Ureter (tissue), 1 donor: ENCODE results near the gene PLVAP. TPM values are rescaled to one million over a fixed set of nuclear protein-coding genes. Genes with fewer than 3 reads are reported as not detected.
"Not testable (repeated sequence)": the region's sequence is repeated elsewhere in the genome, so short reads cannot be mapped to it uniquely, and the experiment has no call there.

Source experiments
- DNase-seq: peaks from one replicate; pipeline ENCODE4 v3.0.0-alpha.2; 2020; ENCODE audit warnings: low spot score
- total RNA-seq: library from RNA; stranded (reverse); gene quantifications from one replicate; pipeline ENCODE4 v1.2.4, GENCODE V29; 2023
- donor health status: DM: yes; HTN: yes; CAD: no.

Gene PLVAP
- total RNA-seq, 1 donor from 2014 or later, result 159 TPM

- no peak for DNase-seq
These were observed 24.5 kb upstream of the PLVAP start for GRCh38 chr19:17401628-17402027.

DNA sequence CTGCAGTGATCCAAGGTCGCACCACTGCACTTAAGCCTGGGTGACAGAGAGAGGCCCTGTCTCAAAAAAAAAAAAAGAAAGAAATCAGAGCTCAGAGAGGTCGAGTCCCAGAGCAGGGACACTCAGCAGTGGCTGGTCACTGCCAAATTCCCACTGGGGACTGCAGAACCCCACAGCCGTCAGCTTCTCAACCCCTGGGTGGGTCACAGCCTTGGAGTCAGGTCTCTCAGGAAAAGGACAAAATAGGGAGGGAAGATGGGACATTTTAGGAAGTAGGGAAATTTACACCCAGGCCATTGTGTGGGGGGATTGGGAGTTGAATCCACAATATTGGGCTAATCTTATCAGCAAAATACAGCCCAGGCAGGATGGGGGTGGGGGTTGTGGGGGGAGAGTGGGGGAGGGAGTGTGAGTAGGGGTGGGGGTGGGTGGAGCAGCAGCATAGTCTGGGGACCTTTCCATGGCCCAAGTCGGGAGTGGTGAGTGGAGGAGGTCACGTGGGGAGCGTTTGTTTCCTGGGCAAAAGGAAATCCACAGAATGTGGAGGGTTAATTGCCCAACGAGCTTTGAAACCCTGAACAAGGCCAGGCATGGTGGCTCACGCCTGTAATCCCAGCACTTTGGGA is 21.9 kb upstream of the PLVAP start:
- DNase-seq, result no peak

- DNase-seq, result no peak
These were observed 17.8 kb upstream of the PLVAP start for GRCh38 chr19:17394891-17395415.

DNA sequence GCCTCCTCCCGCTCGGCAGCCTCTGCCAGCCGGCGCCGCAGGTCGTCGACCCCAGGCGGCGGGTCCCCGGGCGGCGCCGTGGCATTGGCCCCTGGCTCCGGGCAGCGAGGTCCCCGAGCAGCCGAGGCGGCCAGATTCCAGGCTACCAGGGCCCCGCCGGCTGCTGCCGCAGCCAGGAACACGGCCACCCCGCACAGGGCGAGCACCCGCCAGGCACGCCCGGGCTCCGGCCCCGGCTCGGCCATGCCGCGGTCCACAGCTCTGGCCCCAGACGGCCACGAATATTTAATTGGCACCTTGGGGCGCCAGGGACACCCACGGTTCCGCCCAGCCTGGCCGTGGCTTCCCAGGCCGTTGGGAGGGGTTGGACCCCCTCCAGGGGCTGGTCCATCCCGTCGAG is 16.8 kb upstream of the PLVAP start, which contains the start of gene CCDC194:
CCDC194 (minus strand) TSS at position 283 of the 400 bp plus-strand sequence; CDS start at position 245, 38 bp downstream.
- no peak for DNase-seq

DNA sequence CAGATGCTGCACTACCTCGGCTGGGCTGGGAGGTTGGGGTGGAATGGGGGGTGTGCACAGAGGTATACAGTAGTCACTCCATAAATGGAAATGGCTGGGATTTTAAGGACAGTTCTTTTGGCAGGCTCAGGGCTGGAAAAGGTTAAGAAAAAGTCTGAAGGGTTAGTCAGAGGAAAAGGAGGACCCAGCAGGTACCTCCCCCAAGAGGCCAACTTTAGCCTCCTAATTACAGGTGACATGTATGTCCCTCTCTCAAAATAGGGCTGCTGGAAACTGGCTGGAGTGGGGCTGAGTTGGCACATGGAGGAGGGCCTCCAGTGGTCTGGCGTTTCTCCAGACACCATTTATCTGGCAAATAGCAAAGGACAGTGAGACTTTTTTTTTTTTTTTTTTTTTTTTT is 15.9 kb upstream of the PLVAP start:
- DNase-seq, result no peak

GRCh38 chr19:17391371-17392151 is 14.4 kb upstream of the PLVAP start:
- DNase-seq, result no peak

DNA sequence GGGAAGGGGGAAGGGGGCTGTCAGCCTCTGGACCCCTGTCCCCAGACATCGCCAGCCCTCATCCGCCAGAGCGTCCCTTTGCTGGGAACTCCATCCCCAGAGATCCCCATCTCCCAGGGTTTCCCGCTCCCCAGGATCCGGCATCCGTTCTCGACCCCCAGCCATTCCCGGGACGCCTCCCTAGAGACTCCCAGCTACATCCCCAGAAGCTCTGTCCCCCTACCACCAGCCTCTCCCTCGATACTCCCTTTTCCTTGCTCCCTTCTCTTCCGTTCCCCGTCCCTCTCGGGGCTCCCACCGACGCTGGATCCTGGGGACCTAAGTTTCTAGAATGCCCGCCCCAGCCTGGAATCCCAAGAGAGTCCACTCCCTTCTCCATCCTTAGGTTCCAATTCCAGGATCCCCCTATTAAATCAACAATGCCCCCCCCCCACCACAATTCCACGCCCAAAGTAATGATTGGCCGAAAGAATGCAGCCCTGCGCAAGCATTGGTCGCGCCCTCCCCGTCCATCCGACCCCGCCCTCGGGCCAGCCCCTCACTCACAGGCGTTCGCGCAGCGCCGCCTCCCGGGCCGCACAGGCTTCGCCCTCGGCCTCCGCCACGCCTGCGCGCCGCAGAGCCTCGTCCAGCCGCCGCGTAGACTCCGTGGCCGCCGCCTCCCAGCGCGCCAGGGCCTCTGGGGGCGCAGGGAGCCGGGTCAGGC is 13.7 kb upstream of the PLVAP start:
- peak; percentile 91 for DNase-seq

DNA sequence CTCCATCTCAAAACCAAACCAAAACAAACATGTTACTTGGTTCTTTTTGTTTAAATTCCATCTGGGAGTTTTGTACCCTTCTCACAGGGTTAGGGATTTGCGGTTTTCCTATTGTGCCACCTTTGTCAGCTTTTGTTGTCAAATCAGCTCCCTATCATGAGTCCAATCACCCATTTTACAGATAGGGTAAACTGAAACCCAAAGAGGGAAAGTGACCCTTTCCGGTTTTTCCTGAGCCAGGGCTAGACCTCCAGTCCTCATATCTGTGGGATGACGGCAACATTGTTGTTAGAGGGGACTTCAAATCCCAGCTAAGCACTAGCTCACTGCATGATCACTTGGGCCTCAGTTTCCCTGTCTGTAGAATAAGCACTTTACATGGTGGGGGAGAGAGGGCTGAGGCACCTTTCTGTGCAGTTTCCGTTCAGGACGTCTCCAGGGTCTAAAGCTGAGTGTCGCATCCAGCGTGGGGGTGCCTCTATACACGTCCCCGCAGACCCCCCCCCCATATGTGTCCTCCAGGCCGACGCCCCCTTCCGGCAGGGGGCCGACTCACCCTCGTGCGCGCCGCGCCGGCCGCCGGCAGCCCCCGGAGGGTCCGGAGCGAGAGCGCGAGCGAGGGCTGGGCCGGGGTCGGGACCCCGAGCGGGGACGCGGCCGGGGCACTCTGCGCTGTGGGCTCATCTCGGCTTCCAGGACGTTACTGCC is 13.0 kb upstream of the PLVAP start:
- no peak for DNase-seq

- no peak for DNase-seq
These were observed 12.1 kb upstream of the PLVAP start for GRCh38 chr19:17389288-17389687.

DNA sequence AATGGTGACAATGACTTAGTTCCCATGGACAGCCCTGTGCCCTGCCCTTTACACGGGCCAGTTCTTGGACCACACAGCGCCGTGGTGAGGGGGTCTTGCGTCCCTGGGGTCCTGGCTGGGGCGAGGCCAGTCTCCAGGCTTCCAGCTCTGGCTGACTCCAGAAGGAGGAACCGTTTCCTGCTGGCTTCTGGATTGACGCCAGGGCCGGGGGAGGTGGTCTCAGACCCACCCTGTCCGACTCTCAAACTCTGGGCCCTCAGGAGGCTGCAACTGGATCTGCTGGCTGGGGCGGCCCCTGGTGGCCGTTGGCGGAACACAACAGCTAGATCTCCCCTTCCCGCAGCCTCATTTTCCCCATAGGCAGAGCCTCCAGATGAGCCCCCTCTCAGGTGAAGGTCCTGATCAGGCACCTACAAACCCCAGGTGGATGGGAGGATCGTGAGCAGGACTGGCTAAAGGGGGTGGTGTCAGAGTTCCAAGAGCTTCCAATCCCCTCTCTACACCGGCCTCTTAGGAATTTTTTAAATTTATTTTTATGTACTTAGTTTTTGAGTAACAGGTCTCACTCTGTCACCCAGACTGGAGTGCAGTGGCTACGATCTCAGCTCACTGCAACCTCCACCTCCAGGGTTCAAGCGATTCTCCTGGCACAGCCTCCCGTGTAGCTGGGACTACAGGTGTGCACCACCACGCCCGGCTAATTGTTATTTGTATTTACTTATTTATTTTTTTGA is 8.9 kb upstream of the PLVAP start:
- DNase-seq, result no peak

- DNase-seq, result no peak
These were observed 3.4 kb upstream of the PLVAP start for GRCh38 chr19:17380426-17381138.

- no peak for DNase-seq
These were observed 2.1 kb upstream of the PLVAP start for GRCh38 chr19:17379221-17379631.

- no peak for DNase-seq
These were observed 1.1 kb upstream of the PLVAP start for GRCh38 chr19:17378271-17378670.

- no peak for DNase-seq
These were observed 7.0 kb downstream of the PLVAP start for GRCh38 chr19:17370026-17370587.

- DNase-seq, result no peak
These were observed 11.8 kb downstream of the PLVAP start for GRCh38 chr19:17365361-17365760.

- DNase-seq, result not testable (repeated sequence)
These were observed 13.1 kb downstream of the PLVAP start for GRCh38 chr19:17363852-17364605.

DNA sequence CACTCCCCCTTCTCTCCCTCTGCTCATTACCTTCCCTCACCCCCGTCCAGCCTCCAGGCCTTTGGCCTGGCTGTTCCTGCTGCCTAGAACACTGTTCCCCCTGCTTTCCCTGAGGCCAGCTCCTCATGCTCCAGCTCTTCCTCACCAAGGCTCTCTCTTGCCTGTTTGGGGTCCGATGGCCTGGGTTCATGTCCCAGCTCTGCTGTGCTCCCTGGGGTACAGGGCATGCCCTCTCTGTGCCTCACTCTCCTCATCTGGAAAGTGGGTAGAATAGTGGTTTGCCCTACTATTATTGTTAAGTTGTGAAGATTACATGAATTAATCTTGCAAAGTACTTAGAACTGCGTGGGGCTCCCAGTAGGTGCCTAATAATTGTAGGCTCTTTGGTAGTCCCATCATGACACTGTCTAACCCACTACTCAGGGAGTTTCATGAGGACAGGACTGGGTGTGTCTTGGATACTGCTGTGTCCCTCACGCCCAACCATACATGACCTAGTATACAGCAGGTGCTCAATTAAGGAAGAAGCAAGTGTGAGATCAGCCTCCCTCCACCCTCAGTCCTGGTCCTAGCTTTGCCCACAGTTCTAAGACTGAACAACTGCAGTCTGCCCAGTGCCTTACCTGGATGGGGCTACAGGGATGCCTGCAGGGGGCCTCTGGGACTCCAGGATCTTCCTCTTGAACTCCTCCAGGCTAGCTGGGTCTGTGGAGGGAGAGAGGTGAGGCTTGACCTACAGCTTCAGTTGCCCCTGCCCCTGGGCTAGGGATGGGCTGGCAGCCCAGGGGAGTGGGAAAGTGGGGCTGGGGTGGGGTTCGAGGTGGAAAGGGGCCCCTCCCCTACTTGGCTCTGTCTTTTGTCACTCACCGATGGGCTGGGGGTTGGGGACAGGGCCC is 17.0 kb downstream of the PLVAP start:
- DNase-seq, result no peak

- no peak for DNase-seq
These were observed 18.7 kb downstream of the PLVAP start for GRCh38 chr19:17358395-17358794.
